Measurements from ENCODE around the gene MYPOP. TPM values are rescaled to one million over a fixed set of nuclear protein-coding genes. Genes with fewer than 3 reads are reported as not detected.
A peak's percentile ranks its signal among the peaks of the same experiment; 100 is the strongest.

MYPOP gene
- total and polyA plus RNA-seq, 2 of the 13 experiments (the other 11 are each of a cell fraction or from before 2014, with no cell fraction given): 2.3 to 2.7 TPM

- Histone ChIP-seq H3K36me3 (replicated peaks in 1 of 2; ENCODE audit: control insufficient read depth in 1 of 2, insufficient read depth in 2 of 2, low read length in 2 of 2) (peaks cover 25 to 54% of the 10 kb centered on the region in 2 experiments), H3K27ac (ENCODE audit: extremely low read length, insufficient read depth, low read length) (no peak overlapping the region), H4K20me1 (ENCODE audit: insufficient read depth, low read length) (no peaks in the 10 kb centered on the region), H3K27me3 (ENCODE audit: control insufficient read depth in 1 of 2, insufficient read depth in 2 of 2, low read length in 2 of 2) (no peaks in the 10 kb centered on the region), H3K4me2 (ENCODE audit: low read depth, low read length) (no peak overlapping the region), H3K4me3 (replicated peaks in 1 of 3; ENCODE audit: insufficient read depth in 1 of 3, low read depth in 2 of 3, low read length in 3 of 3) (no peak overlapping the region), H3K79me2 (ENCODE audit: insufficient read depth, low read length) (peaks cover 10% of the 10 kb centered on the region), H3K9me3 (ENCODE audit: low read length) (no peaks in the 10 kb centered on the region), H2AFZ (ENCODE audit: low read length) (no peak overlapping the region), H3K4me1 (ENCODE audit: insufficient read depth, low read length) (no peaks in the 10 kb centered on the region), H3K9ac (ENCODE audit: insufficient read depth, low read depth, low read length) (no peak overlapping the region)
- no peak for DNase-seq (ENCODE audit: low spot score)
- CTCF ChIA-PET (ENCODE audit: low intra/inter-chr PET ratio, low total read pairs): no interaction called here
- TF ChIP-seq SP1 (IDR thresholded peaks at IDR 0.05) (no peak), SP1 (CRISPR knock-in tag; IDR thresholded peaks at IDR 0.05) (no peak), AGO2 (optimal IDR thresholded peaks at IDR 0.05; ENCODE audit: low read depth, low read length) (peak; percentile 71)
- no peak for FAIRE-seq
- in situ Hi-C loops (cut with HindIII; ENCODE audit: extremely low pct_ligation_motif_present, low pct_unique_long_range_greater_than_20kb) (no loop called here), intact Hi-C loops (cut with micrococcal nuclease; ENCODE audit: unreplicated experiment) (no loop called here)
- ATAC-seq: no peak
- 99% methylated on average over 13 of the region's 16 CpGs for WGBS (ENCODE audit: low lambda C conversion rate)
- no TSS peak for BruUV-seq (replicated peaks)
- POLR2A ChIA-PET: interaction anchor here (1.3 to 1.9 kb wide), 2 partner anchors 10 to 28 kb away, joined by 4 read pairs; partner anchors contain the start of gene FOXA3
Observed at GRCh38 chr19:45854167-45854778, 48.1 kb downstream of the MYPOP start.

GRCh38 chr19:45852983-45853382 lies 49.4 kb downstream of the MYPOP start:
- no peaks in the 10 kb centered on the region for H3K4me1 ChIP-seq (ENCODE audit: insufficient read depth, low read length)
- TF ChIP-seq POLR2A (IDR thresholded peaks at IDR 0.05; ENCODE audit: insufficient read depth in 1 of 2, low read depth in 2 of 2, low read length in 2 of 2) (0 out of 4 replicates have a peak, but pooled peaks of 1 of the 2 experiments have one; percentile 10), NR2C2 (CRISPR knock-in tag; IDR thresholded peaks at IDR 0.05; ENCODE audit: borderline replicate concordance) (no peak)
- CTCF ChIA-PET (ENCODE audit: low intra/inter-chr PET ratio, low total read pairs): no interaction called here
- no peak overlapping the region for H3K27ac ChIP-seq (ENCODE audit: extremely low read length, insufficient read depth, low read length)
- H3K4me2 ChIP-seq (ENCODE audit: low read depth, low read length): no peak overlapping the region
- no peak overlapping the region for H2AFZ ChIP-seq (ENCODE audit: low read length)
- H3K9me3 ChIP-seq (ENCODE audit: low read length): no peaks in the 10 kb centered on the region
- WGBS (ENCODE audit: low lambda C conversion rate): 92% methylated on average over 3 of the region's 7 CpGs
- peaks cover 4% of the 10 kb centered on the region for H3K79me2 ChIP-seq (ENCODE audit: insufficient read depth, low read length)
- POLR2A ChIA-PET: no interaction called here
- no peaks in the 10 kb centered on the region for H3K27me3 ChIP-seq (ENCODE audit: control insufficient read depth in 1 of 2, insufficient read depth in 2 of 2, low read length in 2 of 2)
- H3K36me3 ChIP-seq (replicated peaks in 1 of 2; ENCODE audit: control insufficient read depth in 1 of 2, insufficient read depth in 2 of 2, low read length in 2 of 2): peaks cover 28 to 57% of the 10 kb centered on the region in 2 experiments
- DNase-seq (ENCODE audit: low spot score): no peak
- H4K20me1 ChIP-seq (ENCODE audit: insufficient read depth, low read length): no peaks in the 10 kb centered on the region
- in situ Hi-C loops (cut with HindIII; ENCODE audit: extremely low pct_ligation_motif_present, low pct_unique_long_range_greater_than_20kb): no loop called here
- no peak for ATAC-seq
- BruUV-seq (replicated peaks): no TSS peak
- no peak for FAIRE-seq
- intact Hi-C loops (cut with micrococcal nuclease; ENCODE audit: unreplicated experiment): no loop called here
- no peak overlapping the region for H3K4me3 ChIP-seq (replicated peaks in 1 of 3; ENCODE audit: insufficient read depth in 1 of 3, low read depth in 2 of 3, low read length in 3 of 3)
- H3K9ac ChIP-seq (ENCODE audit: insufficient read depth, low read depth, low read length): no peak overlapping the region
